GM20431 (cell line): ENCODE results near the gene DCDC1.

ENCODE experiments used
- in situ Hi-C: fragments of 300-500 bp; cut with MseI, MboI; formaldehyde crosslinking; loops from one replicate; pipeline ENCODE4 v1.15.0; 2020; ENCODE audit warnings: low sequenced_read_pairs; ENCODE audit not compliant: unreplicated experiment

Gene DCDC1

GRCh38 chr11:30815619-30816018 lies 553.9 kb downstream of the DCDC1 start:
- in situ Hi-C loops: no loop called here

- in situ Hi-C loops: no loop called here
Observed at GRCh38 chr11:30814737-30815136, 554.8 kb downstream of the DCDC1 start.
